Measurements from ENCODE around the gene ZNF23.

Gene ZNF23

DNA sequence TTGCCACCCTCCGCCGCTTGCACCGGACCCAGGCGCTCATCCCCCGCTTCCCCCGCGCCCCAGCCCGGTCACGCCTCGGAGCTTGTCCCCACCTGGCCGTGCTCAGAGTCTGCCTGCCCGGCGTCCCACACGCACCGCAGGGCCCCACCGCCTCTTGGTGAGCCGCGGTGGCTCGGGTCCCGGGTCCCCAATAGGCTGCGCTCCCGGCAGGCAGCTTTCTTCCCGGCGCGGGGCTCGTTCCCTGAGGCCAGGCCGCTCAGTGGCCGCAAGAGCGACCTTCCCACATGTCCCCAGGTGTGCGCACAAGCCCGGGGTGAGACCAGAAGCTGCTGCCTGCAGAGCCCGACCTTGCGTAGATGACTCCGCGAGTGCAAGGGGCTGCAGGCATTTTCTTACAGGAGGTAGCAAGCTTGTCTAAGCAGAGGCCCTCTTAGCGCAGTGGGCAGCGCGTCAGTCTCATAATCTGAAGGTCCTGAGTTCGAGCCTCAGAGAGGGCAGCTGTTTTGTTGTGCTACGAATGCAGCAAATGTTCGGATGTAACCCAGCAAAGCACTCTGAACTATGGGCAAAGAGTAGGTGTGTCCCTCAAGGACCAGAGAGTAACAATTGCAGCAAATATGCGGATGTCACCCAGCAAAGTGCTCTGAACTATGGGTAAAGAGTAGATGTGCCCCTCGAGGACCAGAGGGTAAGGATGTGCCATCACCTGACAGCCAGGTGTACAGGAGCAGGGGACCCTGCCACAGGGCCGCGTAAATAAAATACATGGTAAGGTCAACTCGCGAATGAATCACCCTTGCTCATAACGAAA lies 35.8 kb downstream of the ZNF23 start:
- peak; percentile 94 for DNase-seq (ENCODE audit: low read depth)

DNA sequence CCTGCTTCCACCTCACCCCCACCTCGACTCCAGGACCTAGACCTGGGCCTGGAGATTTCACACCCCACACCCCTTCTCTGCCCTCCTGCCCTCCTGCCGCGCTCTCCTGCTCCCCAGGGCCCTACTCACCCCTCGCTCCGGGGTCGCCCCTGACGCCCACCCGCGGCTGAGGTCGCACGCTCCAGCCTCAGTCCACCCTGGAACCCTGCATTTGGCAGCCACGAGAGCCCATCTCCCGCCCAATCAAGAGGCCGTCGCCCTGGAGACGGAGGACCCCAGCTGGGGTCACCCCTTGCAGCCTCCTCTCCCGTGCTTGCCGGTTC lies 36.3 kb downstream of the ZNF23 start:
- no peak for DNase-seq (ENCODE audit: low read depth)

DNA sequence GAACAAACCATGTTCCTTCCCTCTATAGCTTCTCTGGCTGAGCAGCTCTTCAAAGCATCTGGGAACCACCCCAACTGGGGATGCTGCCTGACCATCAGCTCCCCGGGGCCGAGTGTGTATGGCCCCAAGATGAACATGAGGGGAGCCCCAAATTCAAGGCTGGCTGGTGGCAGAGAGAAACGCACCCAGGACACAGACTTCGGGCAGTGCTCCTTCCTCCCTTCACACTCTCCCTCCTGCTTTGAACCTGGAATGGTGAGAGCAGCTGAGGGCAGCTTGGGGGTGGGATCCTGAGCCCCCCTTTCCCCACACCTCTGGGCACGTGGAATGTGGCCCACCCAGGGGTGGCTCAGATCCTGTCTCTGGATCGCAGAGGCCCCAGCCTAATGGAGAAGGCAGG lies 37.4 kb downstream of the ZNF23 start:
- no peak for DNase-seq (ENCODE audit: low read depth)

DNA sequence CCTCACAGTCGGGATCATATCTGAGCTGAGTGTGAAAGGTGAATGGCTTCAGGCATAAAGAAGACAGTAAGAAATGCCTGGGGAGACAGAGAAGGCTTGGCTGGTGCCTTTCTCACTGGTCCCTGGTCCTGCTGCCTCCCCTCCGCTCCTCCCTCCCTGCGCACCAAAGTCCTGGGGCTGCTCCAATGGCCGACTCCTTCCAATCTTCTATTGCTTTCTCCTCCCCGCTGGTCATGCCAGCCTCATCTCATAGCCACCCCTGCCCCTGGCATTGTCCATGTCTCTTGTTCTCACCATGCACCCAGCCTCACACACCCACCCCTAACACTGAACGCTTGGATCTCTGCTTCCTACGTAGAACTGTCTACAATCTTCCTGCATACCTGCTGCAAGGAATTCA lies 38.2 kb downstream of the ZNF23 start:
- DNase-seq (ENCODE audit: low read depth): no peak

DNA sequence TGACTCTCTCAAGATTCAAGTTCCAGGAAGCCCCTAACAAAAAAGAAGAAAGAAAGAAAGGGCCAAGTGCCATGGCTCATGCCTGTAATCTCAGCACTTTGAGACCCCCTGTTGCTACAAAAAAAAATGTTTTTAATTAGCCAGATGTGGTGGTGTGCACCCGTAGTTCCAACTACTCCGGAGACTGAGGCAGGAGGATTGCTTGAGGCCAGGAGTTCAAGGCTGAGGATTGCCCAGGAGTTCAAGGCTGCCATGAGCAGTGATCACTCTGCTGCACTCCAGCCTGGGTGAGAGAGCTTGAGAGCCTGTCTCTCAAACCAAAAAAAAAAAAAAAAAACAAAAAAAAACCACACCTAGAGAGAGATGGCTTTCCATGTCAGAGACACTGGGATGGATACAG lies 39.0 kb downstream of the ZNF23 start:
- DNase-seq (ENCODE audit: low read depth): no peak

DNA sequence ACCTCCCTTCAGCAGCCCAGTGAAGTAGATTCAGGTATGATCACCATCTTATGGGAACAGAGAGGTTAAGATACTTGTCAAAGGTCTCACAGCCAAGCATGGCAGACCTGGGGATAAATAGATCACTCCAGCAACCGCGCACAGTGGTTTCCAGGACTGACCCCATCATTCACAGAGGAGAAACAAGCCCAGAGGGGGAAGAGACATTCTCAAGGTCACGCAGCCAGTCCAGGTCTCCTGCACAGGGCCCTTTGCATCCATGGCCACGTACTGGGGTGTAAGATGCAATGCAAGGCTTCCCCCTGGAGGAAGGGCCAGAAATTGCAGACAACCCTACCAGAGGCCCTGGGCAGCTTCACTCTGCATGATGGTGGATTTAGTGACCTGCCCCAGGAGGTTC lies 40.1 kb downstream of the ZNF23 start:
- DNase-seq (ENCODE audit: low read depth): peak; percentile 37

DNA sequence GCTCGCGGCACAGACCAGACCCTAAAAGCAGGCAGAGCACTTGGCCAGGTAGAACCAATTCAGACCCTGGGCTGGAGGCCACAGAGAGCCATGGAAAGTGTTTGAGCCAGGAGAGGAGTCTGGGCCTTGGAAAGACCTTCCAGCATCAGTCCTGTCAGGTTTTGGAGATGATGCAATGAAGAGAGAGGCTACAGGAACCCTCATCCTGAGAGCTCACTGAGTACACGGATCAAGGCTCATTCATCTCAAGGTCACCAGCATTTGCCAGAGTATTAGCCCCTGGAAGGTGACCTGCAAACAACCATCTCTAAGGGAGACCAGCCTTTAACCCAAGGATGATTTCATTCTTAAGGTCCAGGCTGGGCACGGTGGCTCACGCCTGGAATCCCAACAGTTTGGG lies 48.0 kb downstream of the ZNF23 start:
- no peak for DNase-seq (ENCODE audit: low read depth)

DNA sequence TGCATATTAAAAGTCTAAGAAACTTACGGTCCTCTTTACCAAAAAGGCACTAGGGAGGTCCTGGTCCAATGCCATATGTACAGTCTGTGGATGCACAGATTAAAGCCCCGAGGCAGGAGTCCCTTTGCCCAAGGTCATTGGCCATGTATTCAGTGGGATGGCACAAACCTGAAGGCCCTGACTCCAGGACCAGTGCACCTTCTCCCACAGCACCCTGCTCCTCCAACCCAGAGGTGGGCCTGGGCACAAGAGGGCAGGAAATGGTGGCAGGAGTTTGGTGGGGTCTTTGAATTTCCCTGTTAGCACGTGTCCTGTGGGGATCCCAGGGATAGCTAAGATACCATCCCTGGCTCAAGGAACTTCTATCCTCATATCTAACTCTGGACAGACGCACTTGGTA lies 48.7 kb downstream of the ZNF23 start:
- no peak for DNase-seq (ENCODE audit: low read depth)

DNA sequence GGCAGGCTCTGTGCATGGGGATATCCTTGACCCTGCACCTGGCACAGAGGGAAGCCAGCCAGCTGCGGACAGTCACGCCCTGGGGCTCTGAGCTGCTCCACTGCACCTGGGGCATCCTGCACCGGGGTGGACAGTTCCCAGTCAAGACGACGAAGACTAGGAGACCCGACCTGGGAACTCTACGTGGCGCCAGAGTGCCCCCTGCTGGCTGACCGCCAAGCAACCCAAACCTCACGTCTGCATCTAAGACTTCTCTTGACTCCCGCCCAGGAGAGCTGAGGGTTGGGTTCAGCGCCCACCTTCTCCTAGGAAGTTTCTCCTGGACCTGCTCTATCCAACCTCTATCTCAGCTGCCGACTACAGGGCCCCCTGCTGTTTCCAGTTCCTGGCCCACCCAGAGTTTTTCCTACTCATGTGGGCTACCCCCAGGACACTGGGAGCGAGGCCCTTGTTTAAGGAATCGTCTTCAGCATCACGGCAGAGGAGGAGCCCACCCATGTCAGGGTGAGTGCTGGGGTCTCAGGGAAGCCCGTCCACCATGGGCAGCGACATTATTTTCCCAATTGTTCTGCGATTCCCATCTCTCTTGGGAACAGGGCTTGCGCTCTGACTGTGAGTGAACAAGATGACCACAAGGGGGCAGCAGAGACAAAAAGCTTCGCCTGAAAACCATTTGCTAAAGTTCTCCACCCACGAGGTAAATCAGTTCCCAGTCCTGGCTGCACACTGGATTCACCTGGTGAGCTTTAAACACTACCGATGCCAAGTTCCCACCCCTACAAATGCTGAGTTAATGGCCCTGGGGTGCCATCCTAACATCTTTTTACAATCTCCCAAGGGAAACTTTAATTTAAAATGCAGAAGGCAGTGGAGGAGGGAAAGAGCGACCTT lies 49.5 kb downstream of the ZNF23 start:
- peak; percentile 77 for DNase-seq (ENCODE audit: low read depth)

DNA sequence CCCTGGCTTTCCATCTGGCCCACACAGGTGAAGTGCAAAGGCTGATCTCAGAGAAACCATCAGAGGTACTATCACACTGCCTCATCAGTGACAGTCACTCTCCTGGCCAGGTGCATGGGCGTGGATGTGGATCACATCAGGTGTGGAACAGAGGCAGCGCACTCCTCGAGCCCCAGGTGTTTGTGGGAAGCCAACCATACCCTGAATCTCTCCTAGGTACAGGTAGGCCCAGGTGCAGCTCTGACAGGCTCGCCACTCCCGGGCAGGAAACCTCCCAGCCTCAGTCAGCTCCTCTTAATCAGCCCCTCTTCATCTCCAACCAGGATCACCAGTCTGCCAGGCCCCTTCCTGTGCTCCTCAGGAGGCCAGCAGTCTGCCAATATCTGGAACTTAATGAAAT lies 51.9 kb downstream of the ZNF23 start:
- DNase-seq (ENCODE audit: low read depth): no peak

DNA sequence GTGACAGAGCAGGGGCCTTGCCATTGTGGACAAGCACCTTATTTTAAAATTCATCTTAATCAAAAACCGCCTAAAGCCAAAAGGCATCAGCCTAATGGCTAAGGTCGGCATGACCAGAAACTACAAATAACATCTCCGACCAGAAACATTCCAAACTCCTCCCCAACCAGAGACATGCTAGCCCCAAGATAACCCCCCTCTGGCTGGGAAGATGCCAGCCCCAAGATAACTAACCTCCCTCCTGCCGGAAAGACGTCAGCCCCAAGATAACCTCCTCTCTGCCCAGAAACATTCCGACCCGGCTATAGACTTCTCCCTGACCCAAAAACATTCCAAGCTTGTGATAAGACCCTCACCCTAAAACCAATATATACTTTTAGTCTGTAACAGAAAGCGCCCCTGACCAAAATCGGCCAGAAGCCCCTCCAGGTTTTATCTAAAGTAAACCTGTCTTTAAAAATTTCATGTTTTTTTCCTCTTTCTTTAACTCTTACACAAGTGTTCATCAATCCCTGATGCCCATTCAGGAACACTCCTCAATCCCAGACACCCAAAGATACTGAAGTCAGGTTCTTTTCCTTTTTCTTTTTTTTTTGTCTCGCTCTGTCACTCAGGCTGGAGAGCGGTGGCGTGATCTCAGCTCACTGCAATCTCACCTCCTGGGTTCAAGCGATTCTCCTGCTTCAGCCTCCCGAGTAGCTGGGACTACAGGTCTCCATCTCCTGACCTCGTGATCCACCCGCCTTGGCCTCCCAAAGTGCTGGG lies 52.9 kb downstream of the ZNF23 start:
- no peak for DNase-seq (ENCODE audit: low read depth)

DNA sequence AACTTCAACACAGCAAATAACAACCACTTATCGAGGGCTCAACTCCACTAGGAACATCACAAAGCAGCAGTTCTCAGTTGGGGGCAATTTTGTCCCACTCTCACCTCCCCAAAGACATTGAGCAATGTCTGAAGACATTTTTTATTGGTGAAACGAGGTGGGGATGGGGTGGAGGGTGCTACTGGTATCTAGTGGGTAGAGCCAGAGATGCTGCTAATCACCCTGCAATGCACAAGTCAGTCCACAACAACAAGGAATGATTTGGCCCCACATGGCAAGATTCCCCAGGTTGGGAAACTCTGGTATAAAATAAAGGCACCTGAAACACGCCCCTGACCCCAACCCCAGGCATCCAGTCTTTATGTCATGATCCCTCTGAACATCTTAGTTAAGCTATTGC lies 53.5 kb downstream of the ZNF23 start:
- no peak for DNase-seq (ENCODE audit: low read depth)

DNA sequence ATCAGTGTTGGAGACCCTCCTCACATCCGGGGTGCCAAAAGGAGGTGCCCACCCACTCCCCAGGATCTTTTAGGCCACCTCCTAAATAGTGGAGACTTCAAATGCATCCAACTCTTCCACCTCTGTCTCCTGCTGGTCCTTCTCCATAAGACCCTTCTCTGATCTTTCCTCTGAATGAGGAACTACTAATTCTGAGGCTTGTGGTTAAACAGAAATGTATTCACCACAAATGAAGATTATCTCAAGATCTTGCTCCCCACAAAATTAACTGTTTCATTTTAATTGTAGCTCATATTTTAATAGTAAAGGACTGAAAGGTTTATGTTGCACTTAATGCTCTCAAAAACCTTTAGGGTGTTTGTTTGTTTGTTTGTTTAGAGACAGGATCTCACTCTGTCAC lies 54.3 kb downstream of the ZNF23 start:
- DNase-seq (ENCODE audit: low read depth): no peak

DNA sequence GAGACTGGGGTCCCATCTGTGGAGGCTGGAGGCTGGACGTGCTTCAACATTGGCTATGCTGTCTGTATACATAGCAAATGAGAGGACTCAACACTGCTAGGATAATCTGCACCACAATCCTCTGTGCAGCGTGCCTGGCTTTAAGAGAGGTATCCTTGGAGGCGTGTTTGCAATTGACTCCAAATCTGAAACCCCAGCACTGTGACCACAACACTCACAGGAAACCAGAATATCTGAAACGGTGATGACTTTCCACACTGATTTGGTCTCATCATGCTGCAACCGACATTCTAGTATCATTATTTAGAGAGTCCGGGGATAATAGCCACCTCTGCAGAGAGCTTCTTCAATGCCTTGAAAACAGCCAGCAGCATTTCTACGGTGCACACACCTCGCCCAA lies 55.3 kb downstream of the ZNF23 start:
- no peak for DNase-seq (ENCODE audit: low read depth)

DNA sequence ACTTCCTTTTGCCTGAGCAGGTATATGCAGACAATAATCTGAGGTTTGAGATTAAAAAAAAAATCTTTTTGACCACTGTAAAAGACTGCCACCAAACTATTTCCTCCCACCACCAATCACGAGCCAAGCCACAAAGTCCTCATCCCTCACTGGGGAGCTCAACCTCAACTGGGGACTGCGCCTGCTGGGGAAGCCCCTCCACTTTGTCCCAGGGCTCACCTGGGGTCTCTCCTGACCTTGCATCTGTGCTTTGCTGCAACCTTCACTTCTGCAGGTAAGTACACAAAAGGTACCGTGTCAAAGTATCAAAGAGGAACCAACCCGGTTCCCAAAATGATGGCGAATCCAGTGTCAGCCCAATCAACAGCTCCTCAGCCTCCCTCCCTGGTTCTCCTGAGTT lies 55.7 kb downstream of the ZNF23 start:
- DNase-seq (ENCODE audit: low read depth): no peak

DNA sequence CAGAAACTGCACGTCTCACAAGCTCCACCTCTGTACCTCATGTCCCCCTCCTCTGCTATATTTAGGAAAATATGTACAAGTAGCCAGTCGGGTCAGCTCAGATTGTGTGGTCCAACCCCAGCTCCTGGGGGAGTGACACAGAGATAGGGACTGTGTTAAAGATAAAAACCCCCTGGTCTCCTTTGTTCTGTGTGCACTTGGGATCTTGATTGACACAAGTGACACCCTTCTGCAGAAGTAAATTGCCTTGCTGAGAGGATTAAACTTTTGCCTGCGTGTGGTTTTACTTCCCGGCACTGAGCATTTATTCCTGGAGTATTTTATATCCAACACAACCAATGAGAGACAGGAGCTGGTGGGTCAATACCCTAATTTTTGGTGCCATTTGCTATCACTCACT lies 57.7 kb downstream of the ZNF23 start:
- DNase-seq (ENCODE audit: low read depth): no peak

DNA sequence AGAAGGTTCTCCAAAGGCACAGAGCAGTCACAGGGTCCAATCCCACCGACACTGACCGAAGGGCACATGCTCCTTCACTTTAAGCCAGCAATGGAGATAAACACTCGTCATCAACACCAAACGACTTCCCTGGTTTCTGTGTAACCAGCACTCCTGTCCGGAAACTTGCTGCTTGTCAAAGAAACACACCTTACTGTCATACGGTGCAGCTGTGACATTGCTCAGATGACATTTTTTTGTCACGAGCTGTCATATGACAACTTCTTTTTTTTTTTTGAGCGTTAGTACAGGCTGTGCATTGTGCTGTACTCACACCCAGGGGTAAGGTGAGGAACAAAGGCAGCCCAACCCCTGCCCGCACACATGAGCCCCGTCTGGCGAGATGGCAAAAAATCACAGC lies 59.4 kb downstream of the ZNF23 start:
- DNase-seq (ENCODE audit: low read depth): no peak

DNA sequence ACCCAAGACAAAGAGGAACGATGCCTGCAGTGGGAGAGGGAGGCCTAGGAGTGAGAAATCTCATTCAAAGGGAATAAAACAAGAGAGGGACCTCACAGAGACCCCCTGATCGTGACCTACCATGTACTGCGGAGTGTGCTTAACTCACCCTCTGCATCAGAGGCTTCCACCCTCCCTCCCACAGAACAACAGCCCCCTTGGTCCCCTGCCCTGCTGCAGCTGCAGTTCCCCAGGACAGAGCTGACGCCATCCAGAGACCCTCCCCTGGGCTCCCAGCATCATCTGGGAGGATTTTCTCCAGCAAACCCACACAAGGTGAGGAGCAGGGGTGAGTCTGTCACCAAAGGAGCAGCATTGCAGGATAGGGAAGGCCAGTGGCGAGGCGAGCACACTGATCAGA lies 60.0 kb downstream of the ZNF23 start:
- no peak for DNase-seq (ENCODE audit: low read depth)

DNA sequence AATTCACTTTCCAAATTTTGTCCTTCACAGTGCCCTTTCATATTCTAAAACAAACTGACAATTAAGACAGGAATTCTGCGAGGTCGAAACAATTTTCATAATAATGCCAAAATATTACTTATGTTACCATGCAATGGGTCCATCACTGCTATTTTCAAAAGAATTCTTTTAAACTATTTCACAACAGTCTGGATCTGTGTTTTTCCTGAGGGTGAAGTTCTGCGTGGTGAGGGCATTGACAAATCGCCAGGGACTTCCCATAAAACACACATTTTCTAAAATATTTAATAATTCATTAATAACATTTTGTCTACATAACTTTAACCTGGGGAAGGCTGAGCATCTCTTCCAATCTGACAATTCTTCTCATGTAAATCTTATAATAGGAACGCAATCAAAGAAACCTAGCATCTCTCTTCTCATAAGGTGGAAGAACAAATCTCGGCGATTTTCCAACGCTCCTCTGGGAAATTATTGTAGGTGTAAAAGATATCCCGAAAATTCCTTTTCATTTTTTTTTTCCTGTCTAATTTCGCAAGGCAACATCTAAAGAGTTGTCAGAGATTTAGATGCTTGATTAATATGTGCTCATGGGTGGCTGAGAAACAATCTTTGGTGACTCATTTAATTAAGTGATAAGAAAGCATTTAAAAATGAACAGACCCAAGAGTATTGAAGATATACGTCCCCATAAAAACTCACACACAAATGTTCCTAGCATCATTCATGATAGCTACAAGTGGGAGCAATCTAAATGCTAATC lies 62.1 kb downstream of the ZNF23 start:
- no peak for DNase-seq (ENCODE audit: low read depth)

Data from ELR (cell line).